ENCODE results near the gene DVL1.
"Not testable (repeated sequence)": the region's sequence is repeated elsewhere in the genome, so short reads cannot be mapped to it uniquely, and the experiment has no call there.

The DVL1 gene

GRCh38 chr1:1349256-1350012, at the start of gene DVL1:
TSS of gene DVL1 (minus strand) at chr1:1349418. CDS start at chr1:1349065, 353 bp downstream.
- peak; percentile 92 for DNase-seq (ENCODE audit: low spot score)

- no peak for DNase-seq (ENCODE audit: low spot score)
These were observed 49.5 kb upstream of the DVL1 start for GRCh38 chr1:1398677-1399186.

- DNase-seq (ENCODE audit: low spot score): no peak
These were observed 48.8 kb upstream of the DVL1 start for GRCh38 chr1:1397839-1398523.

- DNase-seq (ENCODE audit: low spot score): no peak
These were observed 45.9 kb upstream of the DVL1 start for GRCh38 chr1:1395166-1395565.

- no peak for DNase-seq (ENCODE audit: low spot score)
These were observed 44.9 kb upstream of the DVL1 start for GRCh38 chr1:1394116-1394515.

- DNase-seq (ENCODE audit: low spot score): no peak
These were observed 44.2 kb upstream of the DVL1 start for GRCh38 chr1:1393428-1393827.

- DNase-seq (ENCODE audit: low spot score): no peak
These were observed 43.8 kb upstream of the DVL1 start for GRCh38 chr1:1393014-1393413.

GRCh38 chr1:1391225-1391624, 42.0 kb upstream of the DVL1 start:
- no peak for DNase-seq (ENCODE audit: low spot score)

GRCh38 chr1:1390675-1391074, 41.5 kb upstream of the DVL1 start:
- no peak for DNase-seq (ENCODE audit: low spot score)

- no peak for DNase-seq (ENCODE audit: low spot score)
These were observed 38.9 kb upstream of the DVL1 start for GRCh38 chr1:1388078-1388472.

- no peak for DNase-seq (ENCODE audit: low spot score)
These were observed 38.2 kb upstream of the DVL1 start for GRCh38 chr1:1387098-1388077.

GRCh38 chr1:1385931-1386330, 36.7 kb upstream of the DVL1 start:
- no peak for DNase-seq (ENCODE audit: low spot score)

GRCh38 chr1:1385339-1385738, 36.1 kb upstream of the DVL1 start:
- not testable (repeated sequence) for DNase-seq (ENCODE audit: low spot score)

GRCh38 chr1:1381294-1381693, 32.1 kb upstream of the DVL1 start:
- no peak for DNase-seq (ENCODE audit: low spot score)

GRCh38 chr1:1380860-1381259, 31.6 kb upstream of the DVL1 start:
- DNase-seq (ENCODE audit: low spot score): no peak

GRCh38 chr1:1377540-1378205, 28.5 kb upstream of the DVL1 start:
- DNase-seq (ENCODE audit: low spot score): no peak

GRCh38 chr1:1376551-1377226, 27.5 kb upstream of the DVL1 start:
- no peak for DNase-seq (ENCODE audit: low spot score)

GRCh38 chr1:1374929-1375662, 25.9 kb upstream of the DVL1 start, which contains the start of gene AURKAIP1:
TSS of gene AURKAIP1 (minus strand) at chr1:1375207. CDS start at chr1:1374756, 451 bp downstream.
- DNase-seq (ENCODE audit: low spot score): peak; percentile 97

- no peak for DNase-seq (ENCODE audit: low spot score)
These were observed 25.3 kb upstream of the DVL1 start for GRCh38 chr1:1374589-1374928.

GRCh38 chr1:1373815-1374588, 24.8 kb upstream of the DVL1 start:
- no peak for DNase-seq (ENCODE audit: low spot score)

Measured in HuH-7.5 (cell line).